SH-SY5Y (cell line): ENCODE data around the gene KLHL8.

ENCODE experiments used
- GATA2 ChIP-seq: IDR thresholded peaks from 2 replicates; pipeline ENCODE4 v1.6.1; 2011; ENCODE audit warnings: mild to moderate bottlenecking, low read depth, low read length
- GATA3 ChIP-seq: IDR thresholded peaks from 2 replicates; pipeline ENCODE4 v1.6.1; 2011; ENCODE audit warnings: low read depth, mild to moderate bottlenecking, low read length, moderate library complexity

GRCh38 chr4:87141428-87141827, 79.0 kb downstream of the KLHL8 start:
- TF ChIP-seq GATA3 (no peak), GATA2 (no peak)
